HG02642 (cell line): ENCODE results near the gene GPRC6A.

Source experiments
- ATAC-seq: cut with Tn5 transposase; IDR thresholded peaks from one replicate; pipeline ENCODE4 v1.9.1; 2021; ENCODE audit warnings: mild to moderate bottlenecking; ENCODE audit not compliant: unreplicated experiment, poor library complexity

The GPRC6A gene

GRCh38 chr6:116797585-116797984 is 31.3 kb downstream of the GPRC6A start:
- ATAC-seq = no peak

DNA sequence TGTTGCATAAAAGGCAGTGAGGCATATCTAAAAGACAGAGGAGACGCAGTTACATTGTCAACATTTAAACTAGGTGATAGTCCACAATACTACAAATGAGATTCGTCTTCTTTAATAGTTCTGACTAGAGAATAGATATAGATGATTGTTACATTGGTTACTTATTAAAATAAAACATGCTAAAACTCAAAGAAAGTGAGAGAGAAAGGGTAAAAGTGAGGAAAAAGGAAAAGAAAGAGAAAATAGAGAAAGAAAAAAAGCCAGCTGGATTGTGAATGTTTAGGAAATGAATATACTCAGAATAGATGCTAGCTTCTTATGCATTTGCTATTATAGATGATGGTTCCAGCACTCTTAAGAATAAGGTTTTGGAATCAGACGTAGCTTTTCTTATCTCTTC is 35.7 kb downstream of the GPRC6A start:
- no peak for ATAC-seq

- ATAC-seq = no peak
Measured at GRCh38 chr6:116783852-116784251, 45.0 kb downstream of the GPRC6A start.

GRCh38 chr6:116779573-116780164 is 49.2 kb downstream of the GPRC6A start:
- no peak for ATAC-seq

DNA sequence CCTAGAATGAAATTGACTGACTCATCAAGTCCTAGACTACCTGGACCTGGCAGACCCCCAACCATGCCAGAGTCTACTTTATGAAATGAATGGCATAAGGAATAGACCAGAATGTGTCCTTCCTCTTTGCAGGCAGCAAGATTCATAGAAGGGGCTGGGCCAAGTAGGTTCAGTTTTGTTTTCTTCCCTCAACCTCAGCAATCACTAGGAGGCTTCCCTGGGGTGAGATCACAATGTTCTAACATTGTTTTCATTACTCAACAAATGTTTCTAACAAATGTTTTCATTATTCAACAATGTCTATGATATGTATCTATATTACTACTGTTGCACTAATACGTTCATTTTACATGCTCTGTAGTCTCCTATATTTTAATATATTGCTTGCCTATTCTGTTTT is 55.0 kb downstream of the GPRC6A start:
- no peak for ATAC-seq

DNA sequence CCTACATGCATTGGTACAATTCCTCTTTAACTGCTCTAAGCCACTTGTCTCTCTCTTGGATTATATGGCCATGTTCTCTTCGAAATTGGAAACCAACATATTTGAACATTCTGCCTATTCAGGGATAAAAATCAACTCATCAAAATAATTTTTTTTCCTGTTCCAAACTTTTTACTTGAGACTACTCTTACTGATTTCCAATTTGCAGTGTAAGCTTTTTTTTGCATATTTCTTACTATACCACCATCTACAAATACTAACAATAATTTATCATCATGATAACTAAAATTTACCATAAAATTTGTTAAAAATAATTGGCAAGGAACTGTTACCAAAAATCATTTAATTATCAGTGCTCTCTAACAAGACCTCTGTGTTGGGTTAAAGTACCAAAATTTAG is 56.4 kb downstream of the GPRC6A start:
- no peak for ATAC-seq

GRCh38 chr6:116767715-116768114 is 61.2 kb downstream of the GPRC6A start:
- ATAC-seq = no peak

DNA sequence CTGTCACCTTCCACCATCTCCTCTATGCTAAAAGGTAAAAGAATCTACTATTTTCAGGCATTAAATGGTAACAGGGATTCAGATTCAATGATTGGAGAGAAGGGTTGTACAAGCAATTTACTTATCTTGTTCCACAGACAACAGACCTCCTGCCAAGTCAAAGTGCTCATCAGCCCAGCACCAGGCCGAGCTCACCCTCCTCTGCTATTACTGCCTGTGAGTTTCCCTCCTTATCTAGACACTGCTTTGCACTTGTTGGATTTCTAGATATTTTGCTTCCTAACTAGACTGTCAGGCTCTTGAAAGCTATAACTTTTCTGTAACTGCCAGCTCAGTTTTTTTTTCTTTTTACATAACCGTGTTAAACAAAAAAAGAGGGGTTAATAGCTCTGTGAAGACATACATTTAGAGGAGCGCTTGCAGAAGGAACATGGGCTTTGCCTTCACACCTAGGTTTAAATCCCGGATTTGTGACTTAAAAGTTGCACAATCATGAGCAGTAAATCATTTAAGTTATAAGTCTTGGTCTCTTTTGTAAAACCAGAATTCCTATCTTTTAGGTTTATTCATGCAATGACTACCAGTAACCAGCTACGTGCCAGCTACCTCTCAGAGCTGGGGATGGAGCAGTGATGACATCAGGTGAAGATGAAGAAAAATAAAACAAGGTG is 62.2 kb downstream of the GPRC6A start:
- no peak for ATAC-seq

DNA sequence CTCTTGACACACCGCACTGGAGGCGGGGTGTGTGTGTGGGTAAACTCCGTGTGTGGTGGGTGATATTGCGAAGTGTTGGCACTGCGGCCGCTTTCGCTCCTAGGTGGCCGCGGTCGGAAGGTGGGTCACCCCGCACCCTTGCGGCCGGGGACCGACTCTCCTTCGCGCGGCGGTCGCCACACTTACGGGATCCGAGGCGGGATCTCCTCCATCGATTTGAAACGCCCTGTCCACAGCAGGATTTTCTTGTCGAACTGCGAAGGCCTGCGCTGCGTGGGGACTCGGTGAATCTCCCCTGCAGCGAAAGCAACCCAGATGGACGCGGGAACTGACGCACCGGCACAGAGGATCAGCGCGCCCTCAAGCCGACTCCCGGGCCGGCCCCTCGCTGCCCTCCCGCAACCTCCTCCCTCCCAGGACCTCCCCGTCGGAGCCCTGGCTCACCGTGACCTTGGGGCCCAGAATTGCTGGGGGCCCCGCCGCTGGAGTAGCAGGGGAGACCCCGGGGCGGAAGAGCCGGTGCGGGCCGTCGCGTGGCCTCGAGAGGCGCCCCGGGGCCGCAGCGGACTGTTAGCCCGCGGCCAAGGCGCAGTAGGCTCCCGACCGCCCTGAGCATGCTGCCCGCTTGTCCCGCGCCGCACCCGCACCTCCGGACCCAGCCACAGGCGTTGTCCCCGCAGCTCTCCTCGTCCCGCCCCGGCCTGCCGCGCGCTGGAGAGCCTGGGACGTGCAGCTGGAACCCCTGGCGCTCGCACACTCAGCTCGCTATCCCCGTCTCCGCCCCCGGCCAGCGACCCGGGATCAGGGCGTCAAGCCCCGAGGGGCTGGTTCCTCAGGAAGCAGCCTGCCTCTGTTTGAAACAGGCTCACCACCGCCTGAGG is 63.7 kb downstream of the GPRC6A start, which contains the start of gene FAM162B:
Gene FAM162B (minus strand): TSS at position 759 of the 881 bp plus-strand sequence. CDS start 143 bp downstream, at position 616.
- no peak for ATAC-seq

- no peak for ATAC-seq
Measured at GRCh38 chr6:116764629-116764960, 64.3 kb downstream of the GPRC6A start.

GRCh38 chr6:116763906-116764628 is 64.8 kb downstream of the GPRC6A start:
- no peak for ATAC-seq

DNA sequence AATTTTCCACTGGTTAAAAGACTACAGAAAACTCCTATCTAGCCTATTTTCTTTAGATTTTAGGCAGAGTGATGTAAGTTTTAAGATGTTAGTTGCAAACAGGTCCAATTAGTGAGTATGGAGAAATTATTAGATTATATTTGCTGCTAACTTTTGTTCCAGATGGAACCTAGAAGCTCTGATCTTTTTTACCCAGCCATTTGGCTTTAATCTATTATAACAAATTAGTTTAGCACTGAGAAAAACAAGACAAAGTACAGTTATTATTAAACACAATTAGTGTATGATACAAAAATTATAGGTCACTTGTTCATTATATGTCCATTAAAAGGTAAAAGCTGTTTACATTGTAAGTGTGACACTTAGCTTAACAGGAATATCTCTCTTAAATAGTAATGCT is 65.8 kb downstream of the GPRC6A start:
- ATAC-seq = no peak

DNA sequence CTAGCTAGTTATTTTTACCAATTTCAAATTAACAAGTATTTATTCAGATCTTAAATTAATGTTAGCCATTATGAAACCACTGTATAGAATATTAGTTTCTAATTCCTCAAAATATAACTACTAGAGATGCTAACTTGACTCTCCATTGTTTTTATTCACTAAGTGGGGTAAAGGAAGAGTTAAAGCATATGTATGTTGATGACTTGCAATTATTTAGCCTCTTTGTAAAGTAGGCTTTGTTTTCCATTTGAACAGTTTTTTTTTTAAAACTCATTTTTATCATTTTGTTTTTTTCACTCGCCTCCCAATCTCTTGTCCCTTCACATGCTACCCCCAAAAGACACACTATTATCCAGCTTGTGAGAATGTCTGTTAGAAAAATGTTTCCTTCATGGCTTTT is 66.6 kb downstream of the GPRC6A start:
- ATAC-seq = no peak

GRCh38 chr6:116761779-116762178 is 67.1 kb downstream of the GPRC6A start:
- no peak for ATAC-seq

- no peak for ATAC-seq
Measured at GRCh38 chr6:116745176-116745575, 83.7 kb downstream of the GPRC6A start.
